Uterus (tissue), 4 donors: ENCODE data around the gene FAM3C. TPM values are rescaled to one million over a fixed set of nuclear protein-coding genes. Genes with fewer than 3 reads are reported as not detected.

Experiments used
- DNase-seq, 2 donors: peaks; one replicate each; pipeline ENCODE4 v3.0.0-alpha.2; 2019 to 2020
- H3K27ac ChIP-seq, 2 donors: fragments of 200-600 bp; sonication (generic); 1 replicate in 1 of 2; 2 replicates in 1 of 2; pipeline ENCODE4 v1.5.1; 2016 to 2018
- H3K27me3 ChIP-seq, 2 donors: fragments of 200-600 bp; sonication (generic); one replicate each; pipeline ENCODE4 v1.5.1; 2018 to 2019; ENCODE audit warnings: control low read depth in 1 of 2
- H3K36me3 ChIP-seq, 2 donors: fragments of 200-600 bp; sonication (generic); one replicate each; pipeline ENCODE4 v1.5.1; 2019; ENCODE audit warnings: control low read depth in 1 of 2
- H3K4me1 ChIP-seq, 2 donors: fragments of 200-600 bp; sonication (generic); one replicate each; pipeline ENCODE4 v1.5.1; 2018 to 2019; ENCODE audit warnings: control low read depth in 1 of 2
- H3K4me3 ChIP-seq, 2 donors: fragments of 200-600 bp; sonication (generic); 1 replicate in 1 of 2; 2 replicates in 1 of 2; pipeline ENCODE4 v1.5.1; 2018 to 2019; ENCODE audit warnings: mild to moderate bottlenecking in 1 of 2
- H3K9me3 ChIP-seq, 2 donors: fragments of 200-600 bp; sonication (generic); one replicate each; pipeline ENCODE4 v1.5.1; 2019; ENCODE audit warnings: control low read depth in 1 of 2
- POLR2A ChIP-seq, 2 donors: fragments of 450-650 bp; IDR thresholded peaks; one replicate each; pipeline ENCODE4 v1.6.1; 2016; ENCODE audit warnings: antibody characterized with exemption in 2 of 2, mild to moderate bottlenecking in 1 of 2, moderate library complexity in 1 of 2
- intact Hi-C: fragments of 100-400 bp; cut with DNase I; formaldehyde crosslinking; loops from one replicate; pipeline ENCODE4 v1.15.1; 2023; ENCODE audit warnings: low total_unique reads
- total RNA-seq, 4 donors: library from RNA; depleted of rRNA in 3 of 4; stranded (reverse); fragments of >200 nt in 3 of 4; gene quantifications; one replicate each; pipeline versions ENCODE4 v1.1.0 to v1.2.4, GENCODE V29; 2014 to 2023
- TF ChIP-seq, protein P1 (sequence below), 4 experiments: fragments of 200-600 bp in 2 of 4; fragments of 450-650 bp in 2 of 4; sonication (generic) in 2 of 4; IDR thresholded peaks; one replicate each; pipeline ENCODE4 v1.5.1; 2016 to 2019; ENCODE audit warnings: antibody characterized with exemption in 4 of 4, mild to moderate bottlenecking in 2 of 4, moderate library complexity in 1 of 4
- donor health status: DM: yes; HTN: yes; CAD: no.

The FAM3C gene
- total RNA-seq, 4 donors from 2014 or later: 36.1 to 104 (median 65.8) TPM

DNA sequence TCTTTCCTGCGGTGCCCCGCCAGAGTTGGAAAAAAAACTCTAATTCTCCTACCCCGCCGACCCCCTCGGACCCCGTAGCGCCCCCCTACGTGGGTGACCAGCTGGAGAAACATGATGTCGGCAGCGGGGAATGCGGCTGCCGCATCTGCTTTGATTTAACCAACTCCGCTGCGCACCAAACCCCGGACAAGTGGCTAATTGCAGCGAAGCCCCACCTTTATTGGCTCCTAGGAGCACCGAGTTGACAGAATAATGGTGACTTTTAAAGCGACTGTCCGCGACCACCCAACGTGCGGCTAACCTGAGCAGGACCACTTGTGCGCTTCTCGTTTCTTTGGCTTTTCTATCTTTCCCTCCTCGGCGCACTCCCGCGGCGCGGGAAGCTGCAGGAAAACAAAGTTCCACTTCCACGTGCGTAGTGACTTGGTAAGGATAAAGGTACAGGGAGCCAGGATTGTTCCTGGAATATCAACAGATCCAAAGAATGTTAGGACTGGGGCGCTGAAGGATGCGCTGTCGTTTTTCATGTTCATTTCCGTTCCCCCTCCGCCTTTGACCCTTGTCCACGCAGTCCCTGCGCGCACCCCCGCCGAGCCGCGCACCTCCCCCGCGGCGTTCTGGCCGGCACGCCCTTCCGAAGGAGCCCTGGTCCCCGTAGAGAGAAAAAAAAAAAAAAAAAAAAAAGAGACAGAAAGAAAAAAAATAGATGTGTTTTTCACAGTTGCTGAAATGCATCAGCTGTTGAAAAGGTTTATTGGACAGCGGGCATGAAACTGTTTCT is 65.9 kb downstream of the FAM3C start:
- H3K9me3 ChIP-seq: no peaks in the 10 kb centered on the region
- peaks cover 6 to 61% of the 10 kb centered on the region in 2 donors for H3K27me3 ChIP-seq
- intact Hi-C loops: no loop called here
- no peak for DNase-seq
- H3K4me1 ChIP-seq: peaks cover 0 to 16% of the 10 kb centered on the region in 2 donors
- H3K4me3 ChIP-seq: peak overlapping the region; percentile 8 to 15
- H3K27ac ChIP-seq: no peak overlapping the region
- TF ChIP-seq, protein P1, sequence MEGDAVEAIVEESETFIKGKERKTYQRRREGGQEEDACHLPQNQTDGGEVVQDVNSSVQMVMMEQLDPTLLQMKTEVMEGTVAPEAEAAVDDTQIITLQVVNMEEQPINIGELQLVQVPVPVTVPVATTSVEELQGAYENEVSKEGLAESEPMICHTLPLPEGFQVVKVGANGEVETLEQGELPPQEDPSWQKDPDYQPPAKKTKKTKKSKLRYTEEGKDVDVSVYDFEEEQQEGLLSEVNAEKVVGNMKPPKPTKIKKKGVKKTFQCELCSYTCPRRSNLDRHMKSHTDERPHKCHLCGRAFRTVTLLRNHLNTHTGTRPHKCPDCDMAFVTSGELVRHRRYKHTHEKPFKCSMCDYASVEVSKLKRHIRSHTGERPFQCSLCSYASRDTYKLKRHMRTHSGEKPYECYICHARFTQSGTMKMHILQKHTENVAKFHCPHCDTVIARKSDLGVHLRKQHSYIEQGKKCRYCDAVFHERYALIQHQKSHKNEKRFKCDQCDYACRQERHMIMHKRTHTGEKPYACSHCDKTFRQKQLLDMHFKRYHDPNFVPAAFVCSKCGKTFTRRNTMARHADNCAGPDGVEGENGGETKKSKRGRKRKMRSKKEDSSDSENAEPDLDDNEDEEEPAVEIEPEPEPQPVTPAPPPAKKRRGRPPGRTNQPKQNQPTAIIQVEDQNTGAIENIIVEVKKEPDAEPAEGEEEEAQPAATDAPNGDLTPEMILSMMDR (IDR thresholded peaks at IDR 0.05): no peak
- TF ChIP-seq POLR2A (IDR thresholded peaks at IDR 0.05): no peak
- no peaks in the 10 kb centered on the region for H3K36me3 ChIP-seq

DNA sequence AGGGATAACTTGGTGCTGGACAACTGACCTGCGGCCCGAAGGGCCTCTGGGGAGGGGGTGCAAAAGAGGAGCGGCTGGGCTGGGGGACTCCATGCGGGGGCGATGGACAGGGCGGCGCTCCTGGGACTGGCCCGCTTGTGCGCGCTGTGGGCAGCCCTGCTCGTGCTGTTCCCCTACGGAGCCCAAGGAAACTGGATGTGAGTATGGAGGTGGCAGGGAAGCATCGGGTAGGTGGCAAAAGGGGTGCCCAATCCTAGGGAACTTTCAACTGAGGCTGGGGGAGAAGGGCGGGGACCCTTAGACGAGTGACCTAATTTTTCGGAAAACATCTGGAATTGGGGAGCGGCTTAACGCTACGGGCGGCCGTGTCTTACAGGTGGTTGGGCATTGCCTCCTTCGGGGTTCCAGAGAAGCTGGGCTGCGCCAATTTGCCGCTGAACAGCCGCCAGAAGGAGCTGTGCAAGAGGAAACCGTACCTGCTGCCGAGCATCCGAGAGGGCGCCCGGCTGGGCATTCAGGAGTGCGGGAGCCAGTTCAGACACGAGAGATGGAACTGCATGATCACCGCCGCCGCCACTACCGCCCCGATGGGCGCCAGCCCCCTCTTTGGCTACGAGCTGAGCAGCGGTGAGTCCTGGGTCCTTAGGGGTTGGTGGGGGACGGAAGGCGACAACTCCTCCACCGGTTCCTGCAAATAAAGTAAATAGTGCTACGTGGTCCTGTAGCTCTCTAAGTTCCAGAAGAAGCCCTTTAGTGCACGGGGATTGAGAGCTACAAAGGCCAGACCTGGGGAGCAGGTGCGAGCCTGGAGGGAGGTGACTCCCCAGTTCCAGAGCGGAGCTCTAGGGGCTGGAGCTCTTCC is 66.7 kb downstream of the FAM3C start:
- Histone ChIP-seq H3K27me3 (peaks cover 6 to 55% of the 10 kb centered on the region in 2 donors), H3K4me3 (peak overlapping the region; percentile 8 to 15)
- TF ChIP-seq, protein P1 (IDR thresholded peaks at IDR 0.05): no peak
- TF ChIP-seq POLR2A (IDR thresholded peaks at IDR 0.05): no peak

DNA sequence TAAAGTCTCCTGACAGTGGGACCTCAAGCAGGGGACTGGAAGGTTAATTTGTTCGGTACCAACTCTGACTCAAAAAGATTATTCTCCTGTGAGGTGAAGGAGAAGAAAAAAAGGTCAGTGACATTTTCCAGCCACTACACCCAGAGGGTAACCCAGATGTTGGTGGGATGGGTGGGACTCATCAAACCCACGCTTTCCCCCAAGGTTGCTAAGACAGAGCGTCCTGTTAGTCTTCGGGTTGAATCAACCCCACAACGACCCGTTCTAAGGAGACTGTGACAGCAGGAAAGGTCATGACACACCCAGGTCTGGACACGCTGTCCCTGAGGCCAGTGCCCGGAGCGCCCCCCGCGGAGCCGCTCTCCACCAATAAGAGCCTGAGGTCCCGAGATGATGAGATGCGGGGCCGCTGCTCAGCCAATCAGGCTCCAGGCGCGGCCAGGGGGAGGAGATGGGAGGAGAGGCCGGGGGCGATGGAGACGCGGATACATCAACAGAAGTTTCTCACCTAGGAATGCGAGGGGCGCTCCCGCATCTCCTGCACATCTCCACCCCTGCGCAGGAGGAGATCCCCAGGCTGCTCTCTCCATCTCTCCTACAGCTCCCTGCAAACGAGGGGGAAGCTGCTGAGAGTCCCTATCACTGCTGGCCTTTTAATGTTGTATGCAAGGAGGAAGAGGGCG is 67.5 kb downstream of the FAM3C start, which contains the start of gene WNT16:
Gene WNT16 (plus strand): TSS at position 493 of the 683 bp plus-strand sequence. CDS start 293 bp downstream, outside the sequence.
- DNase-seq: no peak
- no peaks in the 10 kb centered on the region for H3K9me3 ChIP-seq
- no peak within 1 kb of the TSS for H3K27ac ChIP-seq
- H3K36me3 ChIP-seq: no peaks in the 10 kb centered on the region
- peak within 1 kb of the TSS; percentile 8 to 15 for H3K4me3 ChIP-seq
- peaks cover 0 to 16% of the 10 kb centered on the region in 2 donors for H3K4me1 ChIP-seq
- intact Hi-C loops: no loop called here
- no peak for TF ChIP-seq POLR2A (IDR thresholded peaks at IDR 0.05)
- TF ChIP-seq, protein P1 (IDR thresholded peaks at IDR 0.05): no peak
- peaks cover 6 to 47% of the 10 kb centered on the region in 2 donors for H3K27me3 ChIP-seq

More for the DNA sequence above, 66.7 kb downstream of the FAM3C start:
- no peaks in the 10 kb centered on the region for H3K36me3 ChIP-seq
- no peaks in the 10 kb centered on the region for H3K9me3 ChIP-seq
- peak in 1 of 2 donors; percentile 16 for DNase-seq
- H3K4me1 ChIP-seq: peaks cover 0 to 16% of the 10 kb centered on the region in 2 donors
- H3K27ac ChIP-seq: no peak overlapping the region
- intact Hi-C loops: no loop called here

DNA sequence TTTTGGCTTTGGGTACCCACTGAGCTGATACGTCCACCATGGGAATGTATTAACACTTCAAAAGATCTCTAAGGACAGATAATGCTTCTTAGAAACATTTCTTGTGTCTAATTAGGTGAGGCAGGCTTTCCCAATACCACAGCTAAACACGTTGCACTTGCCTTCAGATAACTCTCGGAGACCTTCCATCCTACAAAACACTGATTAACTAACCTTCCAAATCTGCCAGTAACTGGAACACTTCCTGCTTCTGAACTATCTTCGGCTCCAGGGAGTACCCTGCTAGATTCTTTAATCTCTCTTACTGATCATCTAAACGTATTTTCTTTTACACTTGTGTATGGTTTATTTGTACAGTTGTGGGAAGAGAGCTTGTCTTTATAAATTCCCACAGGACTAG is 68.4 kb downstream of the FAM3C start:
- H3K27me3 ChIP-seq: peaks cover 6 to 38% of the 10 kb centered on the region in 2 donors
- intact Hi-C loops: no loop called here

More for the DNA sequence above, 68.4 kb downstream of the FAM3C start:
- DNase-seq: no peak
- Histone ChIP-seq H3K4me3 (no peak overlapping the region), H3K36me3 (no peaks in the 10 kb centered on the region), H3K4me1 (peaks cover 0 to 16% of the 10 kb centered on the region in 2 donors), H3K27ac (no peak overlapping the region), H3K9me3 (no peaks in the 10 kb centered on the region)
- no peak for TF ChIP-seq POLR2A (IDR thresholded peaks at IDR 0.05)
- TF ChIP-seq, protein P1 (IDR thresholded peaks at IDR 0.05): no peak
